HG03457 (cell line): ENCODE results near the gene TTC38.
A peak's percentile ranks its signal among the peaks of the same experiment; 100 is the strongest.
"Not testable (repeated sequence)": the region's sequence is repeated elsewhere in the genome, so short reads cannot be mapped to it uniquely, and the experiment has no call there.

Experiments used
- ATAC-seq: cut with Tn5 transposase; IDR thresholded peaks from one replicate; pipeline ENCODE4 v1.9.1; 2021; ENCODE audit warnings: moderate number of reproducible peaks; ENCODE audit not compliant: unreplicated experiment

TTC38 gene

DNA sequence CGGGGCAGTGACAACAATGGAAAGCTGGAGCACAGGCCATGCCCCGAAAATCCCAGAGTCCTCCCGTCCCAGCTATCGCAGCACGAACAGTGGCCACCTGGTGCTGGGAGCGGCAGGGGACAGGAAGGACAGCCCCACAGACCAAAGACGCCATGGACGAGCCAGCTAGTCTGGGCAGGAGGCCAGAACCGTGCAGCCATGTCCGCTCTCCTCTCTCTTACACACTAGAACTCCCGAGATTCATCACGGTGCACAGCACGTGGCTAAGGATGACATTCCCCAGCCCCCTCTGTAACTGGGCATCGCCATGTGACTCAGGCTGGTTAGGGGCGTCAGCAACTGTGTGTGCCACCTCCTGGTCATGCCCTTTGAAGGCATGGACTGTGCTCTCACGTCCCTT is 22.3 kb upstream of the TTC38 start:
- no peak for ATAC-seq

DNA sequence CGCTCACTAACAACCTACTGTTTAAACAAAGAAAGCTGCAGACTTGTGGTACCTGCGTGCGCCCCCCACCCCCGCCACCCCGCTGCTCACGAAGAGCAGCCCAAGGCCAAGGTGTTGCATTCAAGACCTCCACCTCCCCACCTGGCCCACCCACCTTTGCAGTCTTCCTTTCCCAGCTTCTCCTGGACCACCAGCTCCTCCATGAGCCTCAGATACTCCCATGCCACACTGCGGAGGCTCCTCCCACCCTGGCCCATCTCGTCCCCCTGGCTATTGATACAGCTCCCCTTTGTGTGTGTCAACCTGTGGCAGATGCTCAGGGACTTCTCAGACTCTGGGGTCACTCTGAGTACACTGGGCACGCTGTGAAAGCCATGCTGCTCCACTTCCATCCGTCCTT is 21.6 kb upstream of the TTC38 start:
- ATAC-seq, result no peak

DNA sequence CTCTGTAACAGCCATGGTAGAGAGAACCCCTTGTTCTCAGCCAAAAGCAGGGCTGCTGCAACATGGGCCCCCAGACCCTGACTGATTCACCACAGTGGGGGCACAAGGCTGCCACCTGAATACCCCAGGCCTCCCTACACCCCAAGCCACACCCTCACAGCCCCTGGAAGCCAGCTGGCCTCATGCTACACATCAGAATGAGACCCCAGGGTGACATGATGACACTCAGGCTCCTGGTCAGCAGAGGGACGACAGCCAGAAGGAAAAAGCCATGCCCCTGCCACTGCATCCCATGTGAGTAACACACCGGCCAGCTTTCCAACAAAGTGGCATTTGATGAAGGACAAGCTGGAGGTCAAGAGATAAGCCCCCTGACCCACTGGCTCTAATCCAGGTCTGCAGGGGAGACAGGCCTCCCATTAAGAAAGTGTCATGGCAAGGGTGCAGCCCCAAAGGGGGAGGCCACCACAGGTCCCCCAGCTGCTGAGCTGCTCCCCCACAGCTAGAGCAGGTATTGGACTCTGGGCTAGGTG is 20.3 kb upstream of the TTC38 start:
- ATAC-seq, result no peak

DNA sequence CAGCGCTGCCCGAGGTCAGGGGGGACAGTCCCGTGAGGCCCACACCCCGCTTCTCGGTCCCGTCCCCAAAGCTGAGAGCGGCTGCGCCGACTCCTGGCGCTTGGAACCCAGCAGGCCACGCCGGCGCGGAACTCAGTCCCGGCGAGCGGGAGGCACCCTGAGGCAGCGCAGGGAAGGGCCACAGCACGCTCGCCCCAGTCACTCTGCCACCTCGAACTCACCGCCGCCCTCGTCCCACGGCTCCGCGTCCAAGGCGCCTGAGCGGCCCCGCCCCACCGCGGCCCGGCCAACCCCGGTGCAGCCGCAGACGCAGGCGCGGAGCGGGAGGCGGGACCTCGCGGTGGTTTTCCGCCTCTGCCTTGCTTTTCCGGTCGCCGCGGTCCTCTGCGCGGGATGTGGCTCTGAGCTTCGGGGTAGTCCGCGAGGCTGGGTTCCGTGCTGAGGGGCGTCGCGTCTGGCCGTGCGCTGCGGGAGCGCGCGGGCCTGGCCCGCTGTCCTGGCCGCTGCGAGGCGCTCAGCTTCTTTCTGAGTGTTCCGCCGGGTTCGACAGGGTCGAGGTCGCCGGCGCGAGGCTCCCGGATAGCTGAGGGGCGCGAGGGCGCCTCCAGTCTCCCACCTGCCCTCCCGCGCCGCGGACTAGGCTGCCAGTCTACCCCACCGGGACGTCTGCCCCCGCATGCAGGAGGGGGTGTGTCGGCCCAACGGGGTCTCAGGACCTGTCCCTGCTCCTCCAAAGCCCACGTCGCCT is 17.6 kb upstream of the TTC38 start, which contains the start of gene CDPF1:
Gene CDPF1 (minus strand): TSS at position 259 of the 748 bp plus-strand sequence. CDS start 2,009 bp downstream, outside the sequence.
- peak; percentile 71 for ATAC-seq

DNA sequence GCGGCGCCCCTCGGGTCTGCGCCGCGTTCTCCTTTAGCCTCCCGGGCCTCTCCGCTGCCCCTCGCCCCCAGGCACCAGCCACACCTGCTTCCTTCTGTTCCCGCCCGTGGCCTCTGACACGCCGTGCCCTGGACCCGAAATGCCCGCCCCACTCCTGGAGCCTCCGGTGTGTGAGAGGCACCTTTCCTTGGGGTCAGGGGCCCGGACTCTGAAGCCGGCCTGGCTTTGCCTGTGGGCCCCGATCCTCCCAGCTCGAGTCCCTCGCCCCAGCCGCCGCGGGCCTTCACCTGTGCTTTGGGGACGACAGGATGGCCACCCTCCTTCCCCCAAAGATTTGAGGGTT is 17.1 kb upstream of the TTC38 start:
- ATAC-seq, result no peak

DNA sequence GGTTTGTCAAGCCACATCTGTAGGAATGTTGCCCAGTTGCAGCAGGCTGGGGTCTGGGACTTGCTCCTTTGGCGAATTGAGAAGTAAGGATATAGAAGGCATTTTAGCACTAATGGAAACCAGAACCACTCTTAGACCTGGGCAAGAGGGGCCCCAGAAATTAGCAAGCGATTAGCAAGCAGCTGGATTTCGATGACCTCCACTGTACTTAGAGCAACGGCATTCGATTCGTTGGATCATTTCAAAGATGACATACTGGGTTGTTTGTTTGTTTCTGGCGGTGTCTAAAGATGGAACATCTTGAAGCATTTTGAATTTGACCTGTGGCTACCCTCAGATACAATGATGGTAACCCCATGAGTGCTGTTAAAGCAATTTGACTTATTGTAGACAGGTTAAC is 16.5 kb upstream of the TTC38 start:
- ATAC-seq, result no peak

DNA sequence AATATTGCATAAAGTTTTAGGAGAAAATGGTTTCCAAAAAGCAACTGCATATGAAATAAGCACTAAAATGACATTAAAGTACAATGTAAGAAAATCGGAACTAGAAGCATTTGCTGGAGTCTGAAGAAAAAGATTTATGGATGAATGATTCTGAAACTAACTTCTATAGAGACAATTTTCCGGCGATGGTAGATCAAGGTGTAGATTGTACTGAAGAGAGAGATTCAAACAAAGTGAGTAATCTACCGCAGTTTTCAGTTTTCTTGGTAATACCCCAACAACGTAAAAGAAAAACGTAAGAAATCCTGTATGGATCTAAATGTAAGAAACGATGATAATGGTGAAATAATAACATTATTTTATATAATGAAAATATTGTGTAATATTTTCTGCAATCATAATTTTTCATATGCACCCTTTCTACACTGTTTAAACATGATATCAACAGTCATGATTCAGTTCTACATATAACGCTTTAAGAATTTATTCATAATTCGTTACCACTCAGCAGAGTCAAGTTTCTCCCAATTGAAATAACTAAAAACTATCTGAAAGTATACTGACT is 15.9 kb upstream of the TTC38 start:
- no peak for ATAC-seq

DNA sequence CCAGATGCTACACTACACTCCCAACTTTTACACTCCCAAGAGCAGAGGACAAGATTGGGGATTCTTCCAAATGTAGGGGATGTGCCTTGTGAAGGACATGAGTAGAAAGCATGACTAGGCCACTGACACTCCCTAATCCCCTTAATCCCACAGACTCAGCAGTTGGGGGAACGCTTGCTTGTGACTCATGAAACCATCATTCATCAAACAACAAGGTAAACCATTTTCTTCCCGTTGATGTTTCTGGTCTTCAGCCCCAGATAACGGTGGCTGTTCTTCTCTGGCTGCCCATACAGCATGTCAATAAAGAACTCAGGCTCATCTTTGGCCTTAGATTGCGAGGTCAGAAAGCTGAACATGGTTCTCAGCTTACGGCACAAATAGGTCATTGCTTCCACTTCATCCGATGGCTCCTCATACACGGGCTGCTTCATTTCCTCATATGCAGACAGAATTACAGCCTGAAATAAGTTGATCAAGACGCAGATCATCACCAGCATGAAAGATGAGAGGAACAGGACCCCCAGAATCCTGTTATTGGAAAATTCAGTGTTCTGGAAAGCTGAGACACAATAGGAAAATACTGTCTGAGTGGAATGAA is 11.3 kb upstream of the TTC38 start:
- no peak for ATAC-seq

DNA sequence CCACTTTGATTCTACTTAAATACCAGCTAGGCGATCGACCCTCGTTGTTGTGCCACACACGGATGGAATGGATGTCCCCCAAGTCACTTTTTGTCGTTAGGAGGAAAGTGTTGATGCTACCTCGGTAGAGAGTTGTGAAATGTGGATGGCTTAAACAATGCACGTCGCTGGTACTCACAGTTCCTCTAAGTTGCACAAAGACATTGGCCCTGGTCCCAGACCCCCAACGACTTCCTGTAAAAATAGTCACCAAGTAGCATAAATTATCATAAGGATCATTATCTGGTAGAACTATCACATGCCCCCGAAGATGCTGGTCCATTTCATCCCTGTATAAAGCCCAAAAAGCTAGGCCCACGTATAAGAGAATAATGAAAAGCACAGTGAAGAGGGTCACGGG is 8.4 kb upstream of the TTC38 start:
- no peak for ATAC-seq

DNA sequence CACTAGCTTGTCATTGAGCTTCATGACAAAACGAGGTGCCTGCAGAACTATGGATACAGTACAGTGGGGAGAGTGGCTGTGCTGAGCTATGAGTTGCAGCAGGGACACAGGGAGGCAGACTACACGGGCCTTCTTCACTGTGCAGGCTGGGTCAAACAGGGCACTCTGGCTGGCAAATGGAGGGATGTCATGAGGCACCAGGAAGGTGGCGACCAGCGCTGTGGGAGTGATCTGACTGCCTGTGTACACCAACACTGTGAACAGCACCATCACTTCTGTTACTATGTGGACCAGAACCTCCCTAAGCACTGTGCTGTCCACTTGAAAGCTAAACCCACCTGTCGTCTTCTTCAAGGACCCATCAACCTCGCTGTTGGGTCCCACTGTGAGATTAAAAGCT is 7.8 kb upstream of the TTC38 start:
- no peak for ATAC-seq

DNA sequence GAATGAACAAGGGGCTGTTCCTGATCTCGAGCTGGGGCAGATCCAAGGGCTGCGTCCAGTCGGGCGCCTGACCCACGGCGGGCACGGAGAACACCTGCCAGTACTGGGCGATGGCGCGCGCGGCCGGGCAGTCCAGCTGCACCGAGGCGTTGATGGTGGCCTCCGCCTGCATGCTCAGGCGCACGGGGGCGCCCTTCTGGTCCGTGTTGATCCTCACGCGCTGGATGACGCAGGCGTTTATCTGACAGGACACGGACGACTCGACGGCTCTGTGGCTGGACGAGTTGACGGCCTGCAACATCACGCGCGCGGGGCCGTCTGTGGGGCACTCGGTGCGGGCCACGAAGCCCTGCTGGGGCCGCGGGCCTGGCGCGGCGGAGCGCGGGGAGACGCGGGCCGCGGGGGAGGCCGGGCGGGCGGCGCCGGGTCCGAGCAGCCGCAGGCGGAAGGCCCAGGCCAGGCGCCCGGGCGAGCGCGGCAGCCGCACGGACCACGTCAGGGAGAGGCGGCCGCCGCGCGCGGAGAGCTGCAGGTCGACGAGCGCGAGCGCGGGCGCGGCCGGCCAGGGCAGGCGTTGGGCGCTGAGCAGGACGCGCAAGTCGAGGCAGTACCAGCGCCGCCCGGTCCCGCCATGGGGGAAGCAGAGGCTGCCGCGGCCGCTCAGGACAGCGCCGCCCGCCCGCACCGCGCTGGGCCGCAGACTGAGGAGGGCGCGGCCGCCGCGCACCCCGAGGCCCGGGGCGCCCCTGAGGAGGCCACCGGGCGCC is 5.2 kb upstream of the TTC38 start:
- no peak for ATAC-seq

DNA sequence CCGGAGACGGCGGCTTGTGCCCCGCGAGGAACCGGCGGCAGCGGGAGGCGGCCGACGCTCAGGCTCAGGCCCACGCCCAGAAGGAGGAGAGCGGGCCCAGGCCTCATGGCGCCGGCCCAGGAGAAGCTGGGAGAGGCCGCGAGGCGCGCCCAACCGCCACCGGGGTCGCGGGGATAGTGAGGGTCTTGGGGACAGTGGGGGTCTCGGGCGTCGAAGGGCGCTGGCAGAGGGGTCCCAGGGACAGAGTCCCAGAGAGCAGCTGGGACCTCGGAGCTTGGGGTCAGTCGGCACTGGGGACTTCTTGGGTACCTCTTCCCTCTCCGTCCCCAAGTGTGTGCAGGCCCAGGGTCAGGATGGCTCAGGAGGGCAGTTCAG is 4.6 kb upstream of the TTC38 start, which contains the start of gene PKDREJ:
Gene PKDREJ (minus strand): TSS at position 128 of the 375 bp plus-strand sequence. CDS start 21 bp downstream, at position 107.
- ATAC-seq, result no peak

DNA sequence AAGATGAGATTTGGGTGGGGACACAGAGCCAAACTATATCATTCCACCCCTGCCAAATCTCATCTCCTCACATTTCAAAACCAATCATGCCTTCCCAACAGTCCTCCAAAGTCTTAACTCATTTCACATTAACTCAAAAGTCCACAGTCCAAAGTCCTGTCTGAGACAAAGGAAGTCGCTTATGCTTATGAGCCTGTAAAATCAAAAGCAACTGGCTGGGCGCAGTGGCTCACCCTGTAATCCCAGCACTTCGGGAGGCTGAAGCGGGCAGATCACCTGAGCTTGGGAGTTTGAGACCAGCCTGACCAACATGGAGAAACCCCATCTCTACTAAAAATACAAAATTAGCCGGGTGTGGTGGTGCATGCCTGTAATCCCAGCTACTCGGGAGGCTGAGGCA is 3.3 kb upstream of the TTC38 start:
- not testable (repeated sequence) for ATAC-seq

DNA sequence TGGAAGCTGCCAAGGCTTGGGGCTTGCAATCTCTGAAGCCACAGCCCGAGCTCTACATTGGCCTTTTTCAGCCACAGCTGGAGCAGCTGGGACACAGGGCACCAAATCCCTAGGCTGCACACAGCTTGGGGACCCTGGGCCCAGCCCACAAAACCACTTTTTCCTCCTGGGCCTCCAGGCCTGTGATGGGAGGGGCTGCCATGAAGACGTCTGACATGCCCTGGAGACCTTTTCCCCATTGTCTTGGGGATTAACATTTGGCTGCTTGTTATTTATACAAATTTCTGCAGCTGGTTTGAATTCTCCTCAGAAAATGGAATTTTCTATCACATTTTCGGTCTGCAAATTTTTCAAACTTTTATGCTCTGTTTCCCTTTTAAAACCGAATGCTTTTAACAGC is 2.2 kb upstream of the TTC38 start:
- ATAC-seq, result not testable (repeated sequence)

DNA sequence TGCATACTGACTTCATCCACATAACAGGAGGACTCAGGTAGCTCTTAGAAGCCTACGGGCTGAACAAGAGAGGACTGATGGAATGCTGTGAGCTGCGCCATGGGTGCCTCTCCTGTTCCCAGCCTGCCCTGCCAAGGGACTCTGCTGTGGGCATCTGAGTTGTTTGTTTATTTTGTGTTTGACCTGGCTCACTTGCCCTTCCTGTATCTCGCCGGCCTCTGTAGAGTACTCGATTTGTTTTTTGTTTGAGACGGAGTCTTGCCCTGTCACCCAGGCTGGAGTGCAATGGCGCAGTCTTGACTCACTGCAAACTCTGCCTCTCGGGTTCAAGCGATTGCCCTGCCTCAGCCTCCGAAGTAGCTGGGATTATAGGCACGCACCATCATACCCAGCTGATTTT is 1.8 kb downstream of the TTC38 start:
- no peak for ATAC-seq

DNA sequence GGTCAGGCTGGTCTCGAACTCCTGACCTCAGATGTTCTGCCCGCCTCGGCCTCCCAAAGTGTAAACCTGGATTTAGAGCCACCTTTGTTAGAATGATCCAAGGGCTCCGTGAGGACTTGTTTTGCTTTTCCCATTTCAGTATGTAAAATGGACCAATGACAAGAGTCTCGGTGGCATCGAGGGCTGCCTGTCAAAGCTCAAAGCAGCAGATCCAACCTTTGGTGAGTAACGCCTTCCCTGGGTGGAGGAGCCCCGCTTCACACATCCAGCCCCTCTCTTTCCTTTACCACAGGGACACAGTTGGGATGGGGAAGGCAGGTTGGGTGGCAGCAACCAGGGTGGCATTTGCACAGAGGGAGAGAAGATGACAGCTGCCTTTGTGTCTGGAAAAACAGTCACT is 4.4 kb downstream of the TTC38 start:
- ATAC-seq, result no peak

DNA sequence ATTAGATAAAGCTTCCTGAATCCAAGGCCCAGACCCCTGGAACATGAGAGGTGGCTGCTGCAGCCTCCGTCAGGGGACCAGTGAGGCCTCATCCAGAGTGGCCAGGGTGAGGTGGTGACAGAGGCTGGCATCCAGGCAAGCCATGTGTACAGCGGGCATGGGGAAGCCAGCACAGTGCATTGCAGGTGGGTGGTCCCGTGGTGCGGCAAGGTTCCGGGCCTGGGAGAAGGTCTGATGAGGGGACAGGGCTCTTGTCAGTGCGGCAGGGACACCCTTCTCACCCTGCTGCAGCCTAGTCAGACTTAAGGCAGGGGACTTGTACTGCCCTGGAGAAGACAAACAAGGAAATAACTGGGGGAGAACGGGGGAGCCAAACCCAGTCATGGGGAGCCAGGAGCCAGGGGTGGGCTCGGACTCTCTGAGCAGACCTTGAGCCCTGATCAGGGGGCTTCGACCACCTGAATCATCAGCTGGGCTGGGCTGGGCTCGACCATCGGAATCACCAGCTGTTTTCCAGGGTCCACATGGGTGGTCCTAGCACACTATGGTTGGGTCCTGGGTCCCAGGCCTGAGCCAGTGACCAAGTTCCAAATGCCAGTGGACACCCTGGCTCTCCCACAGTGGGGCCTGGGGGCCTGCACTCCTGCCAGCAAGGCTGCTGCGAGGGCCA is 5.1 kb downstream of the TTC38 start:
- no peak for ATAC-seq

DNA sequence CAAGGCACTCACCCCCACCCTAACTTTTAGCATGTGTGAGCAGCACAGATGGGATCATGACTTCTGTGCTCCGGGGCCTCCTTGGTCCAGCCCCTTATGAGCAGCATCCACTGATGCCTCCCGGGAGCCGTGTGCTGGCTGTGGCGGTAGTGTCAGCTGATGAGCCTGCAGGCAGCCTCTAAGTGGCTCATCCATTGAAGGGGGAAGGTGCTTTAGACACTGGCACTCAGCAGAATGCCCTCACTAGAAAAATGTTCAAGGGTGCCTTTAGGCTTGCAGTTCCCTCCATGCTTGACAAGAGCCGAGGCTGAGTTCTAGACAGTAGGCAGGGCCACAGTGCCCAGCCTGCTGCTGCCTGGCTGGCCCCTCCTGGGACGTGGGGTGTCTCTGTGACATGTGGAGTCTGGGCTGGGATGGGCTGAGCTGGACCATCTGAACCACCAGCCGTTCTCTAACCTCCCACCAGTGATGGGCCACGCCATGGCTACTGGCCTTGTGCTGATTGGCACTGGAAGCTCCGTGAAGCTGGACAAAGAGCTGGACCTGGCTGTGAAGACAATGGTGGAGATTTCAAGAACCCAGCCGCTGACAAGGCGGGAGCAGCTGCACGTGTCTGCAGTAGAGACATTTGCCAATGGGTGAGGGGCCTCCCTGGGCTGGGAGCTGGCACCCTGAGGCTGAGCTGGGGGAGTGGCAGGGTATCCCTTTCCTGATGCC is 5.8 kb downstream of the TTC38 start:
- ATAC-seq, result no peak

DNA sequence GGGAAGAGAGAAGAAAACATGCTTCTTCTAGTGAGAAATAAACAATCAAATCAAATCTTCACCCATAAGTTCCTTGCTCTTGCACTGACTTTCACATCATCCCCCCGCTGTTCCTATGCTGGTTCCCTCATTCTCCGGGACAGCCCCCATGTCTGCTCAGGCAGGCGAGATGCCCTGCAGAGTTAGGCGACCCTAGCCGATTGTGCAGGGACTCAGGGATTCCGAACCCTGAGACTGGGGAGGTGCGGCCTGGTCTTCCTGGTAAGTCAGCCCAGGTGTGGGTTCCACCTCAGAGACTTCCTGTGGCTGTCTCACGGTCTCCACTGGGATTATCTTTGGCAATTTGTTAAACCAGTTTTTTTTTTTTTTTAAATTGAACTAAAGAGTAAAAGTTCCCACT is 6.6 kb downstream of the TTC38 start:
- ATAC-seq, result no peak

DNA sequence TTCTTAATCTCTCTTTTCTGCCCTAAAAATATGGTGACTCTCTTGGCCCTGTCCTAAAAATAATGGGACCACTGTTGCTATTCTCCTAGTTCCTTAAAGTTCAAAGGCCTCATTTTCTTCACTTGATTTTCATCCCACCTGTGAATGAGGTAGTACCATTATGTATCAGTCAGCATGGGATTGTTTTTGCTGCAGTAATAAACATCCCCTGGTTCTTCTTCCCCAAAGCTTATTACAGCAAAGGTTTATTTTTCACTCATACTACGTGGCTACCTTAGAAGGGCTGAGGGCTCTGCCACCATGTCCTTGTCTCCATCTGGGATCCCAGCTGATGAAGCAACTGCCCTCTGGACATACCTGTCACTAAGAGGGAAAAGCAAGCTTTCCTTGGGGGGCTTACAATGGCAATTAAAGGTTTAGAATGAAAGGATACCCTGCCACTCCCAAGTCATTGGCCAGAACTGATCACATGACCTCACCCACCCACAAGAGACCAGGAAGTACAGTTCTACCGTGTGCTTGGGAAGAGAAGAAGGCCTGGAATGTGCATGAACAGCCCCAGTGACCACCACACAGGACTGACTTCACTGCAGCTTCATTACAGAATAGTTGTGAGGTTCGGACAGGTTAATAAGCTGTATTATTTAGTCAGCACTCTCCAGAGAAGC is 7.8 kb downstream of the TTC38 start:
- no peak for ATAC-seq
